Endodermal cell (in vitro differentiated cells): ENCODE data around the gene SNX20. TPM values are rescaled to one million over a fixed set of nuclear protein-coding genes. Genes with fewer than 3 reads are reported as not detected.

ENCODE experiments used
- DNase-seq: peaks from one replicate; pipeline ENCODE4 v3.0.0-alpha.2; 2017
- H3K27ac ChIP-seq: 2 replicates; pipeline ENCODE4 v1.5.1; 2013; ENCODE audit warnings: mild to moderate bottlenecking, low read depth, low read length, moderate library complexity
- H3K27me3 ChIP-seq: 2 replicates; pipeline ENCODE4 v1.6.1; 2013; ENCODE audit warnings: mild to moderate bottlenecking, low read length, moderate library complexity; ENCODE audit not compliant: insufficient read depth, control insufficient read depth, poor library complexity, severe bottlenecking
- H3K36me3 ChIP-seq: 2 replicates; pipeline ENCODE4 v1.7.0; 2013; ENCODE audit warnings: mild to moderate bottlenecking, low read length, moderate library complexity; ENCODE audit not compliant: control insufficient read depth, insufficient read depth
- H3K4me1 ChIP-seq: one replicate; pipeline ENCODE4 v1.7.0; 2013; ENCODE audit warnings: low read length; ENCODE audit not compliant: control insufficient read depth, insufficient read depth
- H3K4me3 ChIP-seq: 2 replicates; pipeline ENCODE4 v1.5.1; 2013; ENCODE audit warnings: mild to moderate bottlenecking, low read length, moderate library complexity
- H3K9ac ChIP-seq: 2 replicates; pipeline ENCODE4 v1.6.1; 2013; ENCODE audit warnings: mild to moderate bottlenecking, low read length, moderate library complexity; ENCODE audit not compliant: poor library complexity, severe bottlenecking; ENCODE audit errors: extremely low read depth
- H3K9me3 ChIP-seq: 2 replicates; pipeline ENCODE4 v1.6.1; 2013; ENCODE audit warnings: mild to moderate bottlenecking, low read length, moderate library complexity; ENCODE audit not compliant: control insufficient read depth
- H3K27ac Mint-ChIP-seq: 2 replicates; pipeline ENCODE4 v1.8.0; 2020; ENCODE audit warnings: mixed read lengths
- H3K27me3 Mint-ChIP-seq: 2 replicates; pipeline ENCODE4 v1.8.0; 2021; ENCODE audit warnings: mild to moderate bottlenecking, mixed read lengths; ENCODE audit not compliant: insufficient read depth
- H3K36me3 Mint-ChIP-seq: 2 replicates; pipeline ENCODE4 v1.8.0; 2020; ENCODE audit warnings: low read depth, mixed read lengths
- H3K4me1 Mint-ChIP-seq: 2 replicates; pipeline ENCODE4 v1.8.0; 2020; ENCODE audit warnings: mixed read lengths
- H3K4me3 Mint-ChIP-seq: 2 replicates; pipeline ENCODE4 v1.8.0; 2020; ENCODE audit warnings: mild to moderate bottlenecking, moderate library complexity, mixed read lengths
- H3K9me3 Mint-ChIP-seq: 2 replicates; pipeline ENCODE4 v1.8.0; 2020; ENCODE audit warnings: mild to moderate bottlenecking, mixed read lengths
- WGBS, 2 experiments: methylation state at CpG; one replicate each; pipeline versions ENCODE4 v1.1.5 to v1.1.7; 2013; ENCODE audit warnings: missing lambda C conversion rate in 2 of 2, mixed read lengths in 1 of 2; ENCODE audit not compliant: insufficient coverage in 1 of 2, insufficient read length in 1 of 2; 5-methylcytosine and 5-hydroxymethylcytosine counted together
- total RNA-seq, 2 donors: library from RNA; stranded (reverse); fragmentation: NEBNext Ultra II Directional in 1 of 2; extraction: Animal tissue kit (Norgen Biotek cat#: 25700) in 1 of 2; gene quantifications; 2 replicates in 1 of 2; 3 replicates in 1 of 2; pipeline ENCODE4 v1.2.1, GENCODE V29; 2021
- TF ChIP-seq, protein P1 (sequence below): fragments of 200-600 bp; sonication (generic); conservative IDR thresholded peaks from 2 replicates; pipeline ENCODE4 v1.5.0; 2021; ENCODE audit warnings: antibody characterized with exemption, mild to moderate bottlenecking

The SNX20 gene
- total RNA-seq, 2 donors from 2014 or later, result not detected

DNA sequence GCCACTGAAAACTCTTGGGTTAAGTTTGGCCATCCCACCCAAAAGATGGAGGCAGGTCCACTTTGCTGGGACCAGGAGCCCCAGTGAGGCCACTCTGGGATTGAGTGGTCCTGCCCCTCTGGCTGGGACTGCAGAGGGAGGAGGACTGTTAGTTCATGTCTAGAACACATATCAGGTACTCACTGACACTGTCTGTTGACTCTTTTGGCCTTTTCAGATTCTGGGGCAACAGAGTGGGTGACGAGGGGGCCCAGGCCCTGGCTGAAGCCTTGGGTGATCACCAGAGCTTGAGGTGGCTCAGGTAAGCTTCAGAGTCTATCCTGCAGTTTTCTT lies 41.3 kb upstream of the SNX20 start:
- no peak overlapping the region for H3K4me3 Mint-ChIP-seq
- no peak for DNase-seq
- H3K36me3 Mint-ChIP-seq, result no peaks in the 10 kb centered on the region
- no peak overlapping the region for H3K9ac ChIP-seq
- no peaks in the 10 kb centered on the region for H3K27me3 ChIP-seq
- peaks cover under 1% of the 10 kb centered on the region for H3K27me3 Mint-ChIP-seq
- no peak overlapping the region for H3K4me3 ChIP-seq
- H3K27ac ChIP-seq, result no peak overlapping the region
- no peaks in the 10 kb centered on the region for H3K9me3 ChIP-seq
- peaks cover 2% of the 10 kb centered on the region for H3K4me1 ChIP-seq
- H3K9me3 Mint-ChIP-seq, result peaks cover 5% of the 10 kb centered on the region
- TF ChIP-seq, protein P1, sequence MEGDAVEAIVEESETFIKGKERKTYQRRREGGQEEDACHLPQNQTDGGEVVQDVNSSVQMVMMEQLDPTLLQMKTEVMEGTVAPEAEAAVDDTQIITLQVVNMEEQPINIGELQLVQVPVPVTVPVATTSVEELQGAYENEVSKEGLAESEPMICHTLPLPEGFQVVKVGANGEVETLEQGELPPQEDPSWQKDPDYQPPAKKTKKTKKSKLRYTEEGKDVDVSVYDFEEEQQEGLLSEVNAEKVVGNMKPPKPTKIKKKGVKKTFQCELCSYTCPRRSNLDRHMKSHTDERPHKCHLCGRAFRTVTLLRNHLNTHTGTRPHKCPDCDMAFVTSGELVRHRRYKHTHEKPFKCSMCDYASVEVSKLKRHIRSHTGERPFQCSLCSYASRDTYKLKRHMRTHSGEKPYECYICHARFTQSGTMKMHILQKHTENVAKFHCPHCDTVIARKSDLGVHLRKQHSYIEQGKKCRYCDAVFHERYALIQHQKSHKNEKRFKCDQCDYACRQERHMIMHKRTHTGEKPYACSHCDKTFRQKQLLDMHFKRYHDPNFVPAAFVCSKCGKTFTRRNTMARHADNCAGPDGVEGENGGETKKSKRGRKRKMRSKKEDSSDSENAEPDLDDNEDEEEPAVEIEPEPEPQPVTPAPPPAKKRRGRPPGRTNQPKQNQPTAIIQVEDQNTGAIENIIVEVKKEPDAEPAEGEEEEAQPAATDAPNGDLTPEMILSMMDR, result no peak
- no peak overlapping the region for H3K27ac Mint-ChIP-seq
- peaks cover 18% of the 10 kb centered on the region for H3K4me1 Mint-ChIP-seq
- 86% methylated on average over 1 of the region's 1 CpG; no CpG with 5 or more reads in 1 of the 2 experiments for WGBS, 2 experiments
- no peaks in the 10 kb centered on the region for H3K36me3 ChIP-seq

DNA sequence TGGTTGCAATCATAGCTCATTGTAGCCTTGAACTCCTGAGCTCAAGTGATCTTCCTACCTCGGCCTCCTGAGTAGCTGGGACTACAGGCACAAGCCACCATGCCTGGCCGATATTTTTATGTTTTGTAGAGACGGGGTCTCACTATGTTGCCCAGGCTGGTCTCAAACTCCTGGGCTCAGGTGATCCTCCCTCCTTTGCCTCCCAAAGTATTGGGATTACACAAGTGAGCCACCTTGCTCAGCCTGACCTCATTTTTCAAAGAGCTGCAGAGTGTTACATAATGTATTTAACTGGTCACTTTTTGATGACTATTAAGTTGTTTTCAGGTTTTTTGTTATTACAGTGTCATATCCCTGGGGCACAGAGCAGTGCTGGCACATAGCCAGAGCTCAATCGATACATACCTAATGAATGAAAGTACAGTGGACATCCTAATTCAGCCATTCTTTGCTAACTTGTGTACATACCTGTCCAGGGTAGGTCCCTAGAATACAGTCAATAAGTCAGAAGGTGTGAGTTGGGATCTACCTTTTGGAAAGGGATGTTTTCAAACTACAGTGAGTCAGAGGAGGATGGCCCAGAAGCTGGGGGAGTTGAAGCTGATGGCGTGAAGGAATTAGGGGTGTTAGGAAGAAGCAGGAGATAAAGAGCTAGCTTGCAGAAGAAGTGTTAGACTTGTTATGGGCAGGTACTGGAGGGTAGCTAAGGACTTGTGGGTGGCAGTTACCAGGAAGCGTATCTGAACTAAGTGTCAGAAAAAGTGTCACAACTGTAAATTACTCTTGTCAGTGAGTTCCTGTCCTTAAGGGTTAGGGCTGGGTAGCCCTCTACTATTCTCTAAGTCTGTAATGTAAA lies 40.7 kb upstream of the SNX20 start:
- TF ChIP-seq, protein P1, result no peak
- no peak overlapping the region for H3K9ac ChIP-seq
- H3K4me3 ChIP-seq, result no peak overlapping the region
- no peak overlapping the region for H3K27ac ChIP-seq
- H3K4me1 ChIP-seq, result peaks cover 2% of the 10 kb centered on the region
- DNase-seq, result peak; percentile 29
- Mint-ChIP-seq H3K4me1 (peaks cover 18% of the 10 kb centered on the region), H3K9me3 (peaks cover 5% of the 10 kb centered on the region), H3K36me3 (no peaks in the 10 kb centered on the region), H3K4me3 (no peak overlapping the region), H3K27ac (no peak overlapping the region), H3K27me3 (no peaks in the 10 kb centered on the region)
- no peaks in the 10 kb centered on the region for H3K9me3 ChIP-seq
- no peaks in the 10 kb centered on the region for H3K36me3 ChIP-seq
- no peaks in the 10 kb centered on the region for H3K27me3 ChIP-seq
- 91% methylated on average over 5 to 6 of the region's 6 CpGs for WGBS, 2 experiments

DNA sequence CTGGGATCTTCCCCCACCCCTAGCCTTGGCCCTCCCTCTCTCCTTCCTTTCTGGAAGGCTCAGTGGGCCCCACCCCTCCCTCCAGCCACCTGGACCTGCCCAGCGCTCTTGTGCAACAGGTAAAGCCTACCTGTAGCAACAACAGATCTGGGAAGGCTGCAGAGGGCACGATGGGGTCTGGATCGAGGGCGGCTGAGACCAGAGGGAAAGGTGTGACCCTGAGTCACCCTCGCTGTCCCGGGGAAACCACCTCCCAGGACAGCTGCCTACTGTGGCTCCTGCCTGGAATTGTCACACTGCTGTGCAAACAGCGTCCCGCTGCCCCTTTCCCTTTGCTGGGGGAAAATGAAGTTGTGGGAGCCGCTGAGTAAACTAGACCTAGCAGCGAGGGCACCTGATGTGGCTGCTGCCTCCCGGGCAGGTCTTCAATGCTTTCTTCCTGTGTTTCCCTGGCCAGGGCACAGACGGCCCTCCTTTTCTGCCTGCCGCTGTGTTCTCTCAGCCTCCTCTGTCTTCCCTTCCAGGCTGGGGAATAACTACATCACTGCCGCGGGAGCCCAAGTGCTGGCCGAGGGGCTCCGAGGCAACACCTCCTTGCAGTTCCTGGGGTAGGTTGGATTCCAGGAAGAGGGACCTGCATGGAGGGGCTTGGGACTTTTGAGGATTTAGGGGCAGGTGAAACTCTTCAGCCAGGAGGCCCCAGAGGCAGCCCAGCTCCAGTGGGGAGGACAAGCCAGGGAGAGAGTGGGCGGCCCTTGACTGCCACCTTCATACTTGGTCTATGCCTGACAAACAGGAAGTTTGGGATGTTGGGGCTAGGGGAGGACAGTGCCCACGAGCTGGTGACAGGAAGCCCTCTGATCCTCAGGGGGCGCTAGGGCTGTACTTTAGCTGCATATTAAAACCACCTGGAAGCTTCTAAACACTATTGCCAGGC lies 38.6 kb upstream of the SNX20 start:
- Mint-ChIP-seq H3K4me1 (peaks cover 18% of the 10 kb centered on the region), H3K9me3 (peaks cover 5% of the 10 kb centered on the region), H3K4me3 (no peak overlapping the region), H3K27me3 (no peaks in the 10 kb centered on the region), H3K36me3 (no peaks in the 10 kb centered on the region), H3K27ac (peak overlapping the region; percentile 37)
- no peaks in the 10 kb centered on the region for H3K9me3 ChIP-seq
- WGBS, 2 experiments, result 69 to 84% methylated on average over 2 to 20 of the region's 20 CpGs
- no peaks in the 10 kb centered on the region for H3K27me3 ChIP-seq
- H3K36me3 ChIP-seq, result no peaks in the 10 kb centered on the region
- no peak overlapping the region for H3K4me3 ChIP-seq
- peaks cover 2% of the 10 kb centered on the region for H3K4me1 ChIP-seq
- no peak overlapping the region for H3K27ac ChIP-seq
- peak; percentile 74 for DNase-seq
- TF ChIP-seq, protein P1, result peak; percentile 64
- no peak overlapping the region for H3K9ac ChIP-seq
